ENCODE data around the gene TSPAN1.

The TSPAN1 gene

GRCh38 chr1:46205791-46206190 lies 30.9 kb downstream of the TSPAN1 start:
- TF ChIP-seq, protein P1, sequence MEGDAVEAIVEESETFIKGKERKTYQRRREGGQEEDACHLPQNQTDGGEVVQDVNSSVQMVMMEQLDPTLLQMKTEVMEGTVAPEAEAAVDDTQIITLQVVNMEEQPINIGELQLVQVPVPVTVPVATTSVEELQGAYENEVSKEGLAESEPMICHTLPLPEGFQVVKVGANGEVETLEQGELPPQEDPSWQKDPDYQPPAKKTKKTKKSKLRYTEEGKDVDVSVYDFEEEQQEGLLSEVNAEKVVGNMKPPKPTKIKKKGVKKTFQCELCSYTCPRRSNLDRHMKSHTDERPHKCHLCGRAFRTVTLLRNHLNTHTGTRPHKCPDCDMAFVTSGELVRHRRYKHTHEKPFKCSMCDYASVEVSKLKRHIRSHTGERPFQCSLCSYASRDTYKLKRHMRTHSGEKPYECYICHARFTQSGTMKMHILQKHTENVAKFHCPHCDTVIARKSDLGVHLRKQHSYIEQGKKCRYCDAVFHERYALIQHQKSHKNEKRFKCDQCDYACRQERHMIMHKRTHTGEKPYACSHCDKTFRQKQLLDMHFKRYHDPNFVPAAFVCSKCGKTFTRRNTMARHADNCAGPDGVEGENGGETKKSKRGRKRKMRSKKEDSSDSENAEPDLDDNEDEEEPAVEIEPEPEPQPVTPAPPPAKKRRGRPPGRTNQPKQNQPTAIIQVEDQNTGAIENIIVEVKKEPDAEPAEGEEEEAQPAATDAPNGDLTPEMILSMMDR (IDR thresholded peaks at IDR 0.05; ENCODE audit: low read depth, low read length) = no peak
- no peak overlapping the region for H3K4me3 ChIP-seq (ENCODE audit: low read depth, low read length)
- no peak for DNase-seq
- H3K27ac ChIP-seq = no peak overlapping the region
- no peaks in the 10 kb centered on the region for H3K9me3 ChIP-seq (ENCODE audit: severe bottlenecking)
- no peaks in the 10 kb centered on the region for H3K27me3 ChIP-seq (ENCODE audit: insufficient read depth, low read depth, severe bottlenecking)
- 0 out of 2 replicates have a peak, but pooled peaks cover 6% of the 10 kb centered on the region for H3K36me3 ChIP-seq

- no peaks in the 10 kb centered on the region for H3K9me3 ChIP-seq (ENCODE audit: severe bottlenecking)
- no peaks in the 10 kb centered on the region for H3K27me3 ChIP-seq (ENCODE audit: insufficient read depth, low read depth, severe bottlenecking)
- no peak for DNase-seq
- H3K27ac ChIP-seq = no peak overlapping the region
- H3K36me3 ChIP-seq = 0 out of 2 replicates have a peak, but pooled peaks cover 6% of the 10 kb centered on the region
- TF ChIP-seq, protein P1 (IDR thresholded peaks at IDR 0.05; ENCODE audit: low read depth, low read length) = no peak
- H3K4me3 ChIP-seq (ENCODE audit: low read depth, low read length) = no peak overlapping the region
Observed at GRCh38 chr1:46206399-46206798, 31.5 kb downstream of the TSPAN1 start.

DNA sequence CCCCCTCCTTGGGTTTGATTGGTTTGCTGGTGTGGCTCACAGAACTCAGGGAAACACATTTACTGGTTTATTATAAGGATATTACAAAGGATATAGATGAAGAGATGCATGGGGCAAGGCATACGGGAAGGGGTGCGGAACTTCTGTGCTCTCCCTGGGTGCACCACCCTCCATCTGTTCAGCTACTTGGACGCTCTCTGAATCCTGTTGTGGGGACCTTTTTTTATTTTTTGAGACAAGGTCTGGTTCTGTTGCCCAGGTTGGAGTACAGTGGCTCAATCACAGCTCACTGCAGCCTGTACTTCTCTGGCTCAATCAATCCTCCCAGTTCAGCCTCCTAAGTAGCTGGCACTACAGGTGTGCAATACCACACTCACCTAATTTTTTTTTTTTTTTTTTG lies 35.7 kb downstream of the TSPAN1 start:
- no peak overlapping the region for H3K4me3 ChIP-seq (ENCODE audit: low read depth, low read length)
- H3K9me3 ChIP-seq (ENCODE audit: severe bottlenecking) = no peaks in the 10 kb centered on the region
- H3K27me3 ChIP-seq (ENCODE audit: insufficient read depth, low read depth, severe bottlenecking) = no peaks in the 10 kb centered on the region
- no peak overlapping the region for H3K27ac ChIP-seq
- TF ChIP-seq, protein P1 (IDR thresholded peaks at IDR 0.05; ENCODE audit: low read depth, low read length) = no peak
- H3K36me3 ChIP-seq = 0 out of 2 replicates have a peak, but pooled peaks cover 6% of the 10 kb centered on the region
- no peak for DNase-seq

- DNase-seq = no peak
- TF ChIP-seq, protein P1 (IDR thresholded peaks at IDR 0.05; ENCODE audit: low read depth, low read length) = no peak
- no peaks in the 10 kb centered on the region for H3K27me3 ChIP-seq (ENCODE audit: insufficient read depth, low read depth, severe bottlenecking)
- H3K36me3 ChIP-seq = 0 out of 2 replicates have a peak, but pooled peaks cover 6% of the 10 kb centered on the region
- no peak overlapping the region for H3K4me3 ChIP-seq (ENCODE audit: low read depth, low read length)
- H3K9me3 ChIP-seq (ENCODE audit: severe bottlenecking) = no peaks in the 10 kb centered on the region
- H3K27ac ChIP-seq = no peak overlapping the region
Observed at GRCh38 chr1:46211051-46211450, 36.2 kb downstream of the TSPAN1 start.

DNA sequence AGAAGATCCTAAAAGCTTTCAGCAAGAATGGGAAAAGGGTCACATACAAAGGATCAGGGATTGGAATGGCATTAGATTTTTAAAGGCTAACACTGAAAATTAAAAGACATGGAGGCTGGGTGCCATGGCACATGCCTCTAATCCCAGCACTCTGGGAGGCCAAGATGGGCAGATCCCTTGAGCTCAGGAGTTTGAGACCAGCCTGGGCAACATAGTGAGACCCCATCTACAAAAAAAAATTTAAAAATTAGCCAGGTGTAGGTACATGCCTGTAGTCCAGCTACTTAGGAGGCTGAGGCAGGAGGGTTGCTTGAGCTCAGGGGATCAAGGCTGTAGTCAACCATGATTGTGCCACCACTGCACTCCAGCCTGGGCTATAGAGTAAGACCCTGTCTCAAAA lies 40.6 kb downstream of the TSPAN1 start:
- Histone ChIP-seq H3K27me3 (ENCODE audit: insufficient read depth, low read depth, severe bottlenecking) (no peaks in the 10 kb centered on the region), H3K9me3 (ENCODE audit: severe bottlenecking) (no peaks in the 10 kb centered on the region), H3K27ac (no peak overlapping the region), H3K36me3 (no peaks in the 10 kb centered on the region), H3K4me3 (ENCODE audit: low read depth, low read length) (no peak overlapping the region)
- DNase-seq = no peak
- TF ChIP-seq, protein P1 (IDR thresholded peaks at IDR 0.05; ENCODE audit: low read depth, low read length) = no peak

DNA sequence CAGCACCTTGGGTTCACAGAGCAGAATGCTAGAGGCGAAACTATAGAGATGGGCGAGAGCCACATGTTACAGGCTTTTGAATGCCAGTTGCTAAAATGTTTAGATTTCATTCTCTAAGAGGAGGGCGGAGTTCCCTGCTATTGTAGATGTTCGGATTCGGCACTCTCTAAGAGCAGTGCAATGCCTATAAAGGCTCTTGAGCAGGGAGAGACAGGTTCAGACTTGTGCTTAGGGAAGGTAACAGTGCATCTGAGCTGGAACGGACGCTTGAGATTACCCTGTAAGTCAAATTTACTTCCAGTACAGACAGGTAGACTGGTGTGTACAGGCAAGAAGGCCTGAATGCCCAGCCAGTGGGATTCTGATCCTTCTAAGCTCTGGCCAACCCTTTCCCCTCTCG lies 43.6 kb downstream of the TSPAN1 start:
- Histone ChIP-seq H3K27me3 (ENCODE audit: insufficient read depth, low read depth, severe bottlenecking) (no peaks in the 10 kb centered on the region), H3K9me3 (ENCODE audit: severe bottlenecking) (no peaks in the 10 kb centered on the region), H3K36me3 (no peaks in the 10 kb centered on the region), H3K27ac (peak overlapping the region; percentile 89), H3K4me3 (ENCODE audit: low read depth, low read length) (no peak overlapping the region)
- peak; percentile 20 for DNase-seq
- TF ChIP-seq, protein P1 (IDR thresholded peaks at IDR 0.05; ENCODE audit: low read depth, low read length) = no peak
